SJCRH30 (cell line): Measurements from ENCODE around the gene SLC39A1. TPM values are rescaled to one million over a fixed set of nuclear protein-coding genes. Genes with fewer than 3 reads are reported as not detected.
A peak's percentile ranks its signal among the peaks of the same experiment; 100 is the strongest.

Experiments
- DNase-seq, 2 experiments: peaks; one replicate each; pipeline ENCODE4 v3.0.0-alpha.2; 2015 to 2020
- H3K27ac ChIP-seq: fragments of 250-450 bp; sonication (Bioruptor Pico); 2 replicates; pipeline ENCODE4 v1.5.1; 2020; ENCODE audit warnings: mild to moderate bottlenecking, moderate library complexity
- H3K27me3 ChIP-seq: fragments of 250-450 bp; sonication (Bioruptor Pico); 2 replicates; pipeline ENCODE4 v1.5.1; 2020; ENCODE audit warnings: mild to moderate bottlenecking, moderate library complexity
- H3K36me3 ChIP-seq: fragments of 250-450 bp; sonication (Bioruptor Pico); 2 replicates; pipeline ENCODE4 v1.5.1; 2020; ENCODE audit warnings: mild to moderate bottlenecking, moderate library complexity
- H3K4me1 ChIP-seq: fragments of 250-450 bp; sonication (Bioruptor Pico); 2 replicates; pipeline ENCODE4 v1.5.1; 2020; ENCODE audit warnings: mild to moderate bottlenecking, moderate library complexity
- H3K4me3 ChIP-seq: fragments of 250-450 bp; sonication (Bioruptor Pico); 2 replicates; pipeline ENCODE4 v1.5.1; 2020; ENCODE audit warnings: mild to moderate bottlenecking, moderate library complexity
- H3K9me3 ChIP-seq: fragments of 250-450 bp; sonication (Bioruptor Pico); replicated peaks from 2 replicates; pipeline ENCODE4 v1.5.1; 2020; ENCODE audit warnings: mild to moderate bottlenecking, moderate library complexity
- total RNA-seq: library from RNA; depleted of rRNA; stranded (reverse); fragments of >200 nt; shearing (Covaris generic); gene quantifications from 2 replicates; pipeline ENCODE4 v1.2.3, GENCODE V29; 2014

The SLC39A1 gene
- total RNA-seq, 1 experiment from 2014 or later: 74.4 TPM

GRCh38 chr1:153936011-153936802 is 27.1 kb downstream of the SLC39A1 start:
- H3K27me3 ChIP-seq: no peaks in the 10 kb centered on the region
- DNase-seq: no peak
- H3K27ac ChIP-seq: no peak overlapping the region
- no peaks in the 10 kb centered on the region for H3K4me1 ChIP-seq
- H3K9me3 ChIP-seq: no peaks in the 10 kb centered on the region
- no peak overlapping the region for H3K4me3 ChIP-seq
- H3K36me3 ChIP-seq: peaks cover 16% of the 10 kb centered on the region

- Histone ChIP-seq H3K27me3 (no peaks in the 10 kb centered on the region), H3K4me1 (no peaks in the 10 kb centered on the region), H3K36me3 (peaks cover 16% of the 10 kb centered on the region), H3K9me3 (no peaks in the 10 kb centered on the region), H3K4me3 (no peak overlapping the region), H3K27ac (no peak overlapping the region)
- no peak for DNase-seq
Measured at GRCh38 chr1:153934746-153935145, 28.6 kb downstream of the SLC39A1 start.

DNA sequence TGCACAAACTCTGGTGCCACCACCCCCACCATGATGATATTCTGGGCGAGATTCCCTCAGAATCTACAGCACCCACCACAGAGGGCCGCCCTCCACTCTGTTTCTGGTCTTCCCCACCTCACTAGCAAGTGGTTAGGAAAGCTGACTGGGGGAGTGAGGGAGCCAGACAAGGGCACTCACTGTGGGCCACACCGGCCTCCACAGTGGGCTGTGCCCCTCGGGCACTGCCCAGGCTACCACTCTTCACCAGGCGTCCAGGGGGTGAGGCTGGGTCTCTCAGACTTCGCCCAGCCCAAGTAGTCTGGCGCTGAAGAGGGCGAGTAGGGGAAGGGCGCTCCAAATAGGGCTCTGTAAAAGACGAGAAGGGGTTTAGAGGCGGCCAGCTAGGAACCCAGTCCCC is 29.4 kb downstream of the SLC39A1 start:
- H3K27me3 ChIP-seq: no peaks in the 10 kb centered on the region
- DNase-seq: no peak
- H3K9me3 ChIP-seq: no peaks in the 10 kb centered on the region
- no peak overlapping the region for H3K4me3 ChIP-seq
- H3K4me1 ChIP-seq: no peaks in the 10 kb centered on the region
- peaks cover 16% of the 10 kb centered on the region for H3K36me3 ChIP-seq
- no peak overlapping the region for H3K27ac ChIP-seq

DNA sequence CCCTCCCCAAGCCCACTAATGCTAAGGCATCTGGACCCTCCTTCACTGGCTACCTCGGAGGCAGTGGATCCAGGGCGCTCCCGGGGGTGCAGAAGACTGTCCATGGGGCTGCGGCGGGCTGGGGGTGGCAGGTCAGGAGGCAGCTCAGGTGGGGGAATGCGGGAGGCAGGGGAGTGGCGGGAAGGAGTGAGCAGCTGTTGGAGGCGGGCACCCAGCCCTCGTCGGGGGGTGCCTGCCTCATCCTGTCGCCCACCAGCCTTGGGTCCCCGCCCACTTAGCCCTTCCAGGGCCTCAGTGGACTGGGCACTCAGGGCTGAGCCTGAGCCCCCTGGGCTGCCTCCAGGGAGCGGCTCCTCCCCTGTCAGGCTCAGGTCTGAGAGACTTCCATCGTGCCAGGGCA is 29.9 kb downstream of the SLC39A1 start:
- Histone ChIP-seq H3K4me3 (no peak overlapping the region), H3K9me3 (no peaks in the 10 kb centered on the region), H3K27me3 (no peaks in the 10 kb centered on the region), H3K27ac (no peak overlapping the region), H3K36me3 (peaks cover 16% of the 10 kb centered on the region), H3K4me1 (no peaks in the 10 kb centered on the region)
- DNase-seq: no peak

GRCh38 chr1:153932156-153933131 is 30.9 kb downstream of the SLC39A1 start:
- DNase-seq: no peak
- Histone ChIP-seq H3K4me1 (no peaks in the 10 kb centered on the region), H3K36me3 (peaks cover 9% of the 10 kb centered on the region)

DNA sequence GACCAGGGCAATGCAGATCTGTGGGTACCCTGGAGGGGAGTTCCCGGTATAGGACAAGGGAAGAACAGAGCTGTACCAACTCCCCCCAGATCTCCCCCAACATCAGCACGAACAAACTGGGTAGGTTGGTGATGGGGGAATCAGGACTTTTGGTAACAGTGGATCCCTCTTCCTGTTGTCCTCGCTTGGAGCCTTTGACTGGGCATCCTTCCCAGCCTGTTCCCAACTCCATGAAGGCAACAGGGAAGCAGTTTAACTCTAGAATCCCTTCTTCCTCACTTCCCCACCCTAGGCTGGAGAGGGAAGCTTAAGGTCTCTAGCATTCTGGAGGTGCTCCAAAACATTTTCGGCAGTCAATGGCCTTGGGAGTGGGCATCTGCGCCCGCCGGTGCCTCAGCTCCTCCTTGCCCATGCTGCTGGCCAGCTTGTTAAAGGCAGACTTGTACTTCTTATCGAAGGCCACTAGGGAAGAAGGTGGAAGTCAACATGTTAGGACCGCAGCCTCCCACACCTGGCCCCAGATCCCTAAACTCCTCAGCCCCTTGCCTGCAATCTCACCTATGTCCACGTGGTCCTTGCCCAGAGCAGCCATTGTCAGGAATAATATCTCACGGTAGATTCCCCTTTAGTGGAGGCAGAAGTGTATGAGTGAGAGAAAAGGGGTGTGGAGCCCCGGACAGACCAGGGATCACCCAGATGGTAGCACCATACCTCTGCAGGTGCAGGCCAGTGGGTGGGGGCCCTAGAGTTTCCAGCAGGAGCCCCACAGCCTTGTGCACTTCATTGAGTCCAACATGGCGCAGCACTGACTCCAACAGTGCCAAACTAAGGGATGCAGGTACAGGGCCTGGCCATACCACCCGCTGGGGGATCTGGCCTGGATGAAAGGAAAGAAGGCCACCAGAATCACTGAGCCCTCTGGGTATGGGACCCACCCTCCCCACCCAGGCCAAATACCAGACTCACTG is 33.1 kb downstream of the SLC39A1 start:
- no peaks in the 10 kb centered on the region; the same call in 1 of the 2 replicates for H3K36me3 ChIP-seq
- no peak for DNase-seq

More at GRCh38 chr1:153932156-153933131, 30.9 kb downstream of the SLC39A1 start:
- no peak overlapping the region for H3K27ac ChIP-seq
- no peak overlapping the region for H3K4me3 ChIP-seq
- H3K27me3 ChIP-seq: no peaks in the 10 kb centered on the region
- no peaks in the 10 kb centered on the region for H3K9me3 ChIP-seq

DNA sequence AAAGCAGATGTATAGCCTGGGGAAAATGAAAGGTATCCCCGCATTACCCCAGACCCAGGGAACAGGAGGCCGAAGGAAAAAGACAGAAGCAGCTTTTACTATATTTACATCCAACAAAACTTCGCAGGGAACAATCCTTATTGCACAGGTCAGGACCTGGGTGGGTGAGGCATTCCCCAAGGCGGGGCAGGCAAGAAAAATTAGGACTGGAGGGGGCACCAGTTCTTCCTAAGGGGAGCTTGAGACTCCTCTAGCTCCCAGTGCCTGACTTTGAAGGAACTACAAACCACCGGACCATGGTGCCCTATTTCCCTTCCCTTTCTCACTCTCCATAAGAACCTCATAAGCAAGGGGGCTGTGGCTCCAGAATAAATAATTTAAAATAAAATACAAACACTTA is 33.9 kb downstream of the SLC39A1 start:
- H3K4me3 ChIP-seq: no peak overlapping the region
- H3K4me1 ChIP-seq: no peaks in the 10 kb centered on the region
- H3K27me3 ChIP-seq: no peaks in the 10 kb centered on the region
- no peak for DNase-seq
- no peak overlapping the region for H3K27ac ChIP-seq
- H3K9me3 ChIP-seq: no peaks in the 10 kb centered on the region
- no peaks in the 10 kb centered on the region; the same call in 1 of the 2 replicates for H3K36me3 ChIP-seq

More for the DNA sequence above, 33.1 kb downstream of the SLC39A1 start:
- H3K27me3 ChIP-seq: no peaks in the 10 kb centered on the region
- H3K4me1 ChIP-seq: no peaks in the 10 kb centered on the region
- no peak overlapping the region for H3K27ac ChIP-seq
- H3K9me3 ChIP-seq: no peaks in the 10 kb centered on the region
- H3K4me3 ChIP-seq: no peak overlapping the region

DNA sequence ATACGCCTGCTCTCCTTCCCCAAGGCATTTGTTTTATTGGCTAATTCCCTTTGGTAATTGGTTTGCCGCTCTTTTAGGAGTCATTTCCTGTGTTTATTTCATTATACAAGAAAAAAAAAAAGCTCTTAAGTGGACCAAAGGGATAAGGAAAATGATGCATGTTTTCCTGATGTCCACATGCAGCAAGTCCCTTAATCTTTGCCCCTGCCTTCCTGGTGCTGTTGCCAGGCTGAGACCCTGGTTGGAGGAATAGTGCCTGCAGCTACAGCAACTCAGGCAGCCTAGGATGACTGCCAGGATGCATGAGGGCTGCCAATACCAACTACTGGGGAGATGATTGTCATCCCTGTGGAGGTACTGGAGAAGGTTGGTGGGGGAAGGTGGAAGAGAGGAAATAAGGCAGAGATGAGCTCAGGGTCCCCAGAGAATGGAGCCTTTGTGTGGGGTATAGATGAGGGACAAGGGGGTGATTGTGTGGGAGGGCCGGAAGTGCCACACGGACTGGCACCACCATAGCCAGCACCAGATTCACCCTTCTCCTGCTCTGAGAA is 34.5 kb downstream of the SLC39A1 start:
- Histone ChIP-seq H3K4me3 (no peak overlapping the region), H3K27ac (no peak overlapping the region), H3K9me3 (no peaks in the 10 kb centered on the region), H3K27me3 (no peaks in the 10 kb centered on the region), H3K36me3 (no peaks in the 10 kb centered on the region; the same call in 1 of the 2 replicates), H3K4me1 (peaks cover under 1% of the 10 kb centered on the region; the same call in 1 of the 2 replicates)
- DNase-seq: no peak

- Histone ChIP-seq H3K9me3 (no peaks in the 10 kb centered on the region), H3K36me3 (no peaks in the 10 kb centered on the region; the same call in 1 of the 2 replicates), H3K4me1 (peaks cover 2% of the 10 kb centered on the region; the same call in 1 of the 2 replicates), H3K27me3 (no peaks in the 10 kb centered on the region), H3K4me3 (no peak overlapping the region), H3K27ac (no peak overlapping the region)
- DNase-seq: no peak
Measured at GRCh38 chr1:153928245-153928644, 35.1 kb downstream of the SLC39A1 start.

DNA sequence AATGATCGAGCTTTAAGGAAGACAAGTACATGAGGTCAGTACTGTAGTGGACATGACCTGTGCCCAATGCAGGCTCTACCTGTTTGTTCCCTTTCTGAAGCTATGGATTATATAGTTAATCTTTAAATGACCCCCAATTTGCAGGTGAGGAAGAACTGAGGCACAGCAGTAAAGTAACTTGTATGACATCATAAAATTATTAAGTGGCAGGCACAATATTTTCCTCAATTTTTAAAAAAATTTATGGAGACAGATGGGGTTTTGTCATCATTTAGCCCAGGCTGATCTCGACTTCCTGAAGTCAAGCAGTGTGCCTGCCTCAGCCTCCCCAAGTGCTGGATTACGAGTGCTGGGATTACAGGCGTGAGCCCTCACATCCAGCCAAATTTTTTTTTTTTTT is 36.9 kb downstream of the SLC39A1 start:
- no peak overlapping the region for H3K27ac ChIP-seq
- H3K36me3 ChIP-seq: no peaks in the 10 kb centered on the region
- H3K27me3 ChIP-seq: no peaks in the 10 kb centered on the region
- no peaks in the 10 kb centered on the region for H3K9me3 ChIP-seq
- H3K4me3 ChIP-seq: no peak overlapping the region
- no peak for DNase-seq
- H3K4me1 ChIP-seq: peaks cover 2% of the 10 kb centered on the region; the same call in 1 of the 2 replicates

DNA sequence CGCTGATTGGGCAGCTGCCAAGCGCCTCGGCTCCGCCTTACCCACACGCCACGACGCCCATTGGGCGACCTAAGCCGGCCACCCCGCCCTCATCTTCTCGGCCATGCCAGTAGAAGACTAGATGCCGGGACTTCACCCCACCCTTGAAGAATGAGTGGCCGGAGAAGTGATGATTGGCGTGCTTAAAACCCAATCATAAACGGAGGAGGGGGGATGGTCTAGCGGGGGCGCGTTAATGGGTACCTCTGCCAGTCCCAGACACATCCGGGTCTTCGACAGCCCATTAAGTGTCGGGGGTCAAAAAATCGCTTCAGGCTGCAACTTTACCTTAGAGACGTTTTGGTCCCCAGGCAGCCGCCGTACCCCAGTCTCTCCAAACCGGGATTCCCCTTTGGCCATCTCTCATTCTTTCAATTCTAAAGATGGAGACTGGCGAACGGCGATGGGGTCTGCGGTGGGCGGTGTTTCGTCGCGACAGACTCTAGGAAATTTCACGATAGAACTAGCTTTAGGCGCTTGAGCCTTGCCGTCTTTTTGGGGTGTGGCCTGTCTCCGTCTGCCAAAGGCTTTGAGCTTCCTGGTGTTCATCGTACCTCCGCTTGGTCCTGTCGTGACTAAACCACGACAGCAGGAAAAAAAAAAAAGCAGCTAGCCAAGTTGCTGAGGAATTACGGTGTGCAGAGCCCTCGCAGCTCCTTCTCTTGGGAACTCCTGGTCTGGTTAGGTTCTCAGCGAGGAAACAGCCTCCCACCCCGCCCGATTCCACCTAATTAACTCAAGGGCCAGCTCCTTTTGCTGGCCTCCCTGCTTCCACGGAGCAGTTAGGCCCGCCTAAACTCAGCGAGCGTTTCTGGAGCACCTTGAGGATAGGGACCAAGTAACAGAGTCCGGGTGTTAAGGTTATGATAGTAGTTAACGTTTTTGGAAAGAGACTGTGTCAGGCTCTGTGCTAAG is 40.1 kb downstream of the SLC39A1 start, which contains the start of gene GATAD2B:
Gene GATAD2B, minus strand, starts transcription at position 1 of the 954 bp plus-strand sequence. CDS start 94,625 bp downstream, outside the sequence.
- H3K36me3 ChIP-seq: no peaks in the 10 kb centered on the region
- H3K27me3 ChIP-seq: no peaks in the 10 kb centered on the region
- peaks cover 13% of the 10 kb centered on the region for H3K4me1 ChIP-seq
- peak within 1 kb of the TSS; percentile 37; the same call in 1 of the 2 replicates for H3K27ac ChIP-seq
- peak within 1 kb of the TSS; percentile 66 for H3K4me3 ChIP-seq
- no peaks in the 10 kb centered on the region for H3K9me3 ChIP-seq
- peak; percentile 100 for DNase-seq

DNA sequence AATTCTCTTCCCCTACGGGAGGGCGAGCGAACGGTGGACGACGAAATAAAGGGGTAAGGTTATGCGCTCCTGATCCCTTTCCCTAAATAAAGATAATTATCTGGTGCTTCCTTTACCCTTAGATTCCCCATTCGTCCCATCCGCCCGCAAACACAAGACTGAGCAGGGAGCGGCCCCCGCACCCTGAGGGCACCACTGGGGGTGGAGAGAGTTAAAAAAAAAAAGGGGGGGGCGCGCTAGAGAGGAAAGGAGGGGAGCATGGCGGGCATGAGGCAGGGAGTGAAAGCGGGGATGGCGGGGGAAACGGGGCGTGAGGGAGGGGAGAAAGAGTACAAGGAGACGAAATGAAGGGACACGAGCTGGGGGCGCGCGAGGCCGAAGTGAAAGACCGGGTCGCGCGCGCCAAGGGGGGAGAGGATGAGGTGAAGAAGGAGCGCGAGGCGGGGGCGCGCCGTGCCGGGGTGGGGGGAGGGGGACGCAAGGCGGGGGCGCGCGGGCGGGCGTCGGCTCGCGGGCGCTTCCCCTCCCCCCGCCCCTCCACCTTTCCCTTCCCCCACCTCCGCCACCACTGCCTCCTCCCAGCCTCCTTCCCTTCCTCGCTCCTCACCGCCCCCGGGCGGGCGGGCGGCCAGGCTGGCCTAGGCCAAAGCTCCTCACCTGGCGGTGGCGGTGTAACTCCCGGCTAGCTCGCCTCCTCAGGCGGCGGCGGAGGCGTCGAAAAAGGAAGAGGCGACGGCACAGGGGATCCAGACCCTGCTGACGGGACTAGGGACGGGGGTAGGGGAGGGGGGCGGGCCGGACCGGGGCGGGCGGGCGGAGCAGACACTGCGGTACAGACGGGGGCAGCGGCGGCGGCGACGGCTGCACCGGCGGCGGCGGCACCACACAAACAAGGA is 41.0 kb downstream of the SLC39A1 start:
- Histone ChIP-seq H3K4me3 (peak overlapping the region; percentile 66), H3K36me3 (no peaks in the 10 kb centered on the region), H3K4me1 (peaks cover 13% of the 10 kb centered on the region), H3K9me3 (no peaks in the 10 kb centered on the region), H3K27ac (peak overlapping the region; percentile 37; the same call in 1 of the 2 replicates), H3K27me3 (no peaks in the 10 kb centered on the region)
- peak; percentile 62 to 68 for DNase-seq
